ENCODE data around the gene GPI. TPM values are rescaled to one million over a fixed set of nuclear protein-coding genes. Genes with fewer than 3 reads are reported as not detected.

GPI gene
- total and polyA plus RNA-seq, 2 donors (not counting 3 experiments of a cell fraction or from before 2014, with no cell fraction given) = 131 to 273 TPM

DNA sequence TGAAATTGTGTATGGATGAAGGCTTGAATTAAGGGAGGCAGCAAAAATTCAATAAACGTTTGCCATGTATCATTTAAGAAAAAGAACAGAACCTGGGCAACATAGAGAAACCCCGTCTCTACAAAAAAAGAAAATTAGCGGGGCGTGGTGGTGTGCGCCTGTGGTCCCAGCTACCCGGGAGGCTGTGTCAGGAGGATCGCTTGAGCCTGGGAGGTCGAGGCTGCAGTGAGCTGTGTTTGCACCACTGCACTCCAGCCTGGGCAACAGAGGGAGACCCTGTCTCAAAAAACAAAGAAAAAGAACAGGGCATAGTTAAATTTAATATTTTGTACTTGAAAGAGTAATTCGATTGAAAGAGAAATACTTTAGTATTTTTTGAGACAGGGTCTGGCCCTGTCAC lies 64.6 kb downstream of the GPI start:
- Histone ChIP-seq H3K4me1 (ENCODE audit: control insufficient read depth, extremely low read depth, insufficient read depth, low read length) (peaks cover 27% of the 10 kb centered on the region), H3K36me3 (ENCODE audit: control insufficient read depth in 2 of 2, extremely low read depth in 1 of 2, insufficient read depth in 2 of 2, low read length in 2 of 2) (peaks cover 6% of the 10 kb centered on the region in 2 experiments), H3K27ac (ENCODE audit: insufficient read depth, low read depth, low read length) (no peak overlapping the region), H3K27me3 (ENCODE audit: control insufficient read depth in 2 of 2, insufficient read depth in 2 of 2, low read length in 2 of 2) (no peaks in the 10 kb centered on the region), H3K4me2 (ENCODE audit: insufficient read depth, low read length) (peak overlapping the region; percentile 98), H3K79me2 (ENCODE audit: control insufficient read depth, insufficient read depth, low read length) (peaks cover 65% of the 10 kb centered on the region), H3K4me3 (replicated peaks in 1 of 3; ENCODE audit: insufficient read depth in 1 of 3, low read depth in 1 of 3, low read length in 3 of 3) (peak overlapping the region; percentile 85 to 93 (median 86)), H2AFZ (ENCODE audit: low read depth, low read length) (no peak overlapping the region), H3K9me1 (replicated peaks; ENCODE audit: control insufficient read depth, extremely low read depth, insufficient read depth, low read length) (no peaks in the 10 kb centered on the region), H3K9me3 (replicated peaks; ENCODE audit: control insufficient read depth, insufficient read depth, low read length) (no peaks in the 10 kb centered on the region), H4K20me1 (replicated peaks; ENCODE audit: control insufficient read depth, extremely low read depth, insufficient read depth, low read length) (peaks cover 11% of the 10 kb centered on the region), H3K9ac (replicated peaks; ENCODE audit: extremely low read depth, insufficient read depth, low read length) (peak overlapping the region; percentile 91)
- dilution Hi-C loops (cut with MboI; ENCODE audit: extremely low pct_ligation_motif_present, low sequenced_read_pairs) (no loop called here), intact Hi-C loops (cut with micrococcal nuclease) (no loop called here)
- no TSS peak for BruUV-seq (replicated peaks)
- ChIA-PET POLR2A (no interaction called here), CTCF (interaction anchor here (2.0 kb wide), 1 partner anchor 13 kb away, joined by 5 read pairs; no protein-coding TSS in a partner anchor)
- no peak for FAIRE-seq
- TF ChIP-seq EZH2 (IDR thresholded peaks at IDR 0.05; ENCODE audit: borderline replicate concordance, low read depth, low read length, severe bottlenecking) = no peak
- TF ChIP-seq MAX (IDR thresholded peaks at IDR 0.05; ENCODE audit: insufficient read depth, insufficient read length) = no peak
- no peak for TF ChIP-seq JUN (IDR thresholded peaks at IDR 0.05; ENCODE audit: borderline replicate concordance, insufficient read depth, insufficient read length, low read depth)
- TF ChIP-seq POLR2A (IDR thresholded peaks at IDR 0.05; ENCODE audit: low read depth, low read length) = no peak
- TF ChIP-seq CTCF (IDR thresholded peaks at IDR 0.05; ENCODE audit: extremely low read depth in 1 of 2, insufficient read depth in 1 of 2, low read depth in 1 of 2, low read length in 2 of 2) = no peak
- TF ChIP-seq POLR2AphosphoS5 (IDR thresholded peaks at IDR 0.05; ENCODE audit: insufficient read depth, low read depth, low read length) = no peak
- TF ChIP-seq GATA2 (IDR thresholded peaks at IDR 0.05; ENCODE audit: insufficient read depth, insufficient read length, low read depth, low read length) = no peak
- TF ChIP-seq MYC (IDR thresholded peaks at IDR 0.05; ENCODE audit: low read depth, low read length) = no peak
- TF ChIP-seq FOS (IDR thresholded peaks at IDR 0.05; ENCODE audit: borderline replicate concordance, insufficient read depth, low read length) = no peak
- no peak for DNase-seq (ENCODE audit: low read depth, low spot score)
